Measurements from ENCODE around the gene RNASE13. TPM values are rescaled to one million over a fixed set of nuclear protein-coding genes. Genes with fewer than 3 reads are reported as not detected.

Gene RNASE13
- total RNA-seq, 4 donors from 2014 or later: 0.29 TPM; not detected in 3

DNA sequence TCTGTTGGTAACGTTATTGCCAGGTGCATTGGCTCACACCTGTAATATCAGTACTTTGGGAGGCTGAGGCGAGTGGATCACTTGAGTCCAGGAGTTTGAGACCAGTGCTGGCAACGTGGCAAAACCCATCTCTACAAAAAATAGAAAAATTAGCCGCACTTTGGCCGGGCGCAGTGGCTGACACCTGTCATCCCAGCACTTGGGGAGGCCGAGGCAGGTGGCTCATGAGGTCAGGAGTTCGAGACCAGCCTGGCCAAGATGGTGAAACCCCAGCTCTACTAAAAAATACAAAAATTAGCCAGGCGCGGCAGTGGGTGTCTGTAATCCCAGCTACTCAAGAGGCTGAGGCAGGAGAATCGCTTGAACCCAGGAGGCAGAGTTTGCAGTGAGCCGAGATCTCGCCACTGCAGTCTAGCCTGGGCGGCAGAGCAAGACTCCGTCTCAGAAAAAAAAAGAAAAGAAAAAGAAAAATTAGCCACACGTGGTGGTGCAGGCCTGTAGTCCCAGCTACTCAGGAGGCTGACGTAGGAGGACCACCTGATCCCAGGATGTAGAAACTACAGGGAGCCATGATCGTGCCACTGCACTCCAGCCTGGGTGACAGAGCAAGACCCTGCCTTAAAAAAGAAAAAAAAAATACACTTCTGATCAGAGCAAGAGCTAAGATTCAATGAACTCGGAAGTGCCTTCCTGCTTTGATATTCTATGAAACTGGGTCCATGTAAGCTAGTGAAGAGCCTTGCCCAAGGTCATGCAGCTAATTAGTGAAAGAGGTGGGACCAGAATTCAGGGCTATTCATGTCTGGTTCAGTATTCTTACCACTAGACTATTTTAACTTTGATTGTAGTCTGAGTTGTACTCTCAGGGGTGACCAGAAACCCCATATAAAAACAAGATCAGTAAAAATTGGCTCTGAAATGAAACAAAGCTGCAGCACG lies 18.8 kb upstream of the RNASE13 start:
- TF ChIP-seq EP300 (IDR thresholded peaks at IDR 0.05): no peak
- TF ChIP-seq POLR2A (IDR thresholded peaks at IDR 0.05): no peak
- no peak for TF ChIP-seq POLR2AphosphoS5 (IDR thresholded peaks at IDR 0.05)
- TF ChIP-seq CTCF (IDR thresholded peaks at IDR 0.05): no peak
- Histone ChIP-seq H3K27ac (no peak overlapping the region), H3K36me3 (no peaks in the 10 kb centered on the region), H3K27me3 (no peaks in the 10 kb centered on the region), H3K9me3 (no peaks in the 10 kb centered on the region), H3K4me1 (peaks cover 3% of the 10 kb centered on the region), H3K4me3 (no peak overlapping the region)
- 93% methylated on average over 20 of the region's 20 CpGs for WGBS
- no peak for DNase-seq (ENCODE audit: low spot score in 2 of 2)

DNA sequence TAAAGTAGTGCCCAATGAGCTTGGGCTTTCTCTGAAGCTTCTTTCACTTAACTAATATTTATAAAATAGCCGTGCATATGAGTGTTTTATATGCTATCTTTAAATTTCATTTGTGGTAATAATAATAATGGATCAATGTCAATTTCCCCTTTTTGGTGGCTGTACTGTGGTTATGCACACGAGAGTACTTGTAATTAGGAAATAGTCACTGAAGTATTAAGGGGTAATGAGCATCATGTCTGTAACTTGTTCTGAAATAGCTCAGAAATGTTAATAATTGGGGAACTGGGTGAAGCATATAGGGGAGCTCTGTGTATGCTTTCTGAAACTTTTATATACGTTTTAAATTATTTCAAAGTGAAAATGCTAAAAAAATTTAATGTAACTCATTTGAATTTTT lies 16.0 kb upstream of the RNASE13 start:
- H3K4me1 ChIP-seq: no peaks in the 10 kb centered on the region
- no peak overlapping the region for H3K4me3 ChIP-seq
- H3K36me3 ChIP-seq: no peaks in the 10 kb centered on the region
- TF ChIP-seq POLR2AphosphoS5 (IDR thresholded peaks at IDR 0.05) (no peak), CTCF (IDR thresholded peaks at IDR 0.05) (no peak), POLR2A (IDR thresholded peaks at IDR 0.05) (no peak), EP300 (IDR thresholded peaks at IDR 0.05) (no peak)
- no peak overlapping the region for H3K27ac ChIP-seq
- no peak for DNase-seq (ENCODE audit: low spot score in 2 of 2)
- H3K27me3 ChIP-seq: no peaks in the 10 kb centered on the region
- H3K9me3 ChIP-seq: no peaks in the 10 kb centered on the region
- WGBS: 86% methylated on average over 3 of the region's 3 CpGs

DNA sequence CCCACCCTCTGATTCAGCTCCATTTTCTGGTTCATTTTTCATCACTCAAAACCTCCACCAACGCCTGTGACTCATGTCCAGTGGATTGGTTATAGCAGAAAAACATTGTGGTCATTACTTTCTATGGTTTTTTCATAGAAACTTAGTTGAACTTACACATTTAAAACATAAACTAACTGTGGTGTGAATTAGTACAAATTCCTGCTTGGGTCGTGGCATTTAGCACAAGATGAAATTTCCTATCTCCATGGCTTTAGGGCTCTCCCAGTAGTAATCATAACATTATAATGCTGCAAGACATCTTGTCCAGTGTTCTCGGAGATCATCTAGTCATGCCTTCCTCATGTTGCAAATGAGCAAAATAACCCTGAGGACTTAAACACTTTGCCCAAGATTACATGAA lies 14.7 kb upstream of the RNASE13 start:
- DNase-seq (ENCODE audit: low spot score in 2 of 2): no peak
- H3K4me3 ChIP-seq: no peak overlapping the region
- H3K4me1 ChIP-seq: no peaks in the 10 kb centered on the region
- no peaks in the 10 kb centered on the region for H3K27me3 ChIP-seq
- TF ChIP-seq POLR2AphosphoS5 (IDR thresholded peaks at IDR 0.05) (no peak), EP300 (IDR thresholded peaks at IDR 0.05) (no peak), POLR2A (IDR thresholded peaks at IDR 0.05) (no peak), CTCF (IDR thresholded peaks at IDR 0.05) (no peak)
- no peaks in the 10 kb centered on the region for H3K36me3 ChIP-seq
- 75% methylated on average over 3 of the region's 3 CpGs for WGBS
- no peaks in the 10 kb centered on the region for H3K9me3 ChIP-seq
- no peak overlapping the region for H3K27ac ChIP-seq

DNA sequence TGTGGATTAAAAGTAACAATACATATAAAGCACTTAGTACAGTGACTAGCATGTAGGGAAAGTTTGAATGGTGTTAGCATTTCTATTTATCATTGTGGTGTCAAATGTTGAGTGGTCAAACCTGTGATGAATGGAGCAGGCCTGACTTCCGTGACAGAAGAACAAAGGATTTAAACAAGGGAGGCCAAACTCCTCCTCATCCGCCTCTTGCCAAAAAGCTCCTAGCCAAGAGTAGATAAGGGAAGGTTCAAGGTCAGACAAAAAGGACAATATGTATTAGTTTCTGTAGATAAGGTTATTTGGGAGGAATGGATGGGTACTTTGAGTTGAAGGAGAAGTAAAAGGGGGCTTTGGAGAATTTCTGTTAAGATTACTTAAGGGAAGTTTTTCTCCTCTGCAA lies 14.0 kb upstream of the RNASE13 start:
- Histone ChIP-seq H3K27ac (no peak overlapping the region), H3K36me3 (no peaks in the 10 kb centered on the region), H3K4me1 (peaks cover 4% of the 10 kb centered on the region), H3K4me3 (no peak overlapping the region), H3K27me3 (no peaks in the 10 kb centered on the region), H3K9me3 (no peaks in the 10 kb centered on the region)
- 86% methylated on average over 2 of the region's 2 CpGs for WGBS
- TF ChIP-seq EP300 (IDR thresholded peaks at IDR 0.05) (no peak), CTCF (IDR thresholded peaks at IDR 0.05) (no peak), POLR2AphosphoS5 (IDR thresholded peaks at IDR 0.05) (no peak), POLR2A (IDR thresholded peaks at IDR 0.05) (no peak)
- no peak for DNase-seq (ENCODE audit: low spot score in 2 of 2)

GRCh38 chr14:21047378-21047781 lies 12.8 kb upstream of the RNASE13 start:
- H3K27ac ChIP-seq: no peak overlapping the region
- H3K27me3 ChIP-seq: no peaks in the 10 kb centered on the region
- no peak for TF ChIP-seq POLR2A (IDR thresholded peaks at IDR 0.05)
- TF ChIP-seq POLR2AphosphoS5 (IDR thresholded peaks at IDR 0.05): no peak
- TF ChIP-seq CTCF (IDR thresholded peaks at IDR 0.05): no peak
- no peak for TF ChIP-seq EP300 (IDR thresholded peaks at IDR 0.05)
- peaks cover 16% of the 10 kb centered on the region for H3K4me1 ChIP-seq
- H3K9me3 ChIP-seq: no peaks in the 10 kb centered on the region
- H3K4me3 ChIP-seq: no peak overlapping the region
- H3K36me3 ChIP-seq: no peaks in the 10 kb centered on the region
- 22% methylated on average over 2 of the region's 2 CpGs for WGBS
- no peak for DNase-seq (ENCODE audit: low spot score in 2 of 2)

Measured in suprapubic skin (tissue), 4 donors.